Liver (tissue), 9 donors: ENCODE data around the gene TBL1X. TPM values are rescaled to one million over a fixed set of nuclear protein-coding genes. Genes with fewer than 3 reads are reported as not detected.

Experiments used
- DNase-seq: peaks from one replicate; pipeline ENCODE4 v3.0.0-alpha.2; 2017; ENCODE audit warnings: low spot score
- H3K27ac ChIP-seq, 2 donors: one replicate each; pipeline ENCODE4 v1.7.0; 2013; ENCODE audit warnings: inconsistent platforms in 2 of 2, low read length in 2 of 2, control low read depth in 1 of 2, low read depth in 1 of 2, mild to moderate bottlenecking in 1 of 2
- H3K27me3 ChIP-seq, 4 donors: one replicate each; pipeline versions ENCODE4 v1.6.1 to v1.7.0; 2013; ENCODE audit warnings: low read length in 3 of 4, inconsistent platforms in 1 of 4, mild to moderate bottlenecking in 1 of 4, moderate library complexity in 1 of 4; ENCODE audit not compliant: control insufficient read depth in 4 of 4, insufficient read depth in 4 of 4
- H3K36me3 ChIP-seq, 4 donors: one replicate each; pipeline versions ENCODE4 v1.6.1 to v1.7.0; 2013; ENCODE audit warnings: low read length in 3 of 4, mild to moderate bottlenecking in 3 of 4, low read depth in 1 of 4, moderate library complexity in 1 of 4; ENCODE audit not compliant: control insufficient read depth in 4 of 4, insufficient read depth in 3 of 4
- H3K4me1 ChIP-seq, 4 donors: one replicate each; pipeline versions ENCODE4 v1.6.1 to v1.7.0; 2013; ENCODE audit warnings: low read length in 3 of 4, mild to moderate bottlenecking in 3 of 4, moderate library complexity in 1 of 4; ENCODE audit not compliant: control insufficient read depth in 4 of 4, insufficient read depth in 4 of 4
- H3K4me3 ChIP-seq, 3 donors: one replicate each; pipeline versions ENCODE4 v1.6.1 to v1.7.0; 2013; ENCODE audit warnings: low read length in 3 of 3, control low read depth in 1 of 3, low read depth in 1 of 3, mild to moderate bottlenecking in 1 of 3
- H3K9ac ChIP-seq, 2 donors: one replicate each; pipeline ENCODE4 v1.7.0; 2013; ENCODE audit warnings: low read length in 2 of 2, mild to moderate bottlenecking in 2 of 2, moderate library complexity in 2 of 2, control low read depth in 1 of 2, low read depth in 1 of 2
- H3K9me3 ChIP-seq, 4 donors: one replicate each; pipeline versions ENCODE4 v1.6.1 to v1.7.0; 2013; ENCODE audit warnings: low read length in 3 of 4; ENCODE audit not compliant: control insufficient read depth in 4 of 4
- ATF3 ChIP-seq: IDR thresholded peaks from 2 replicates; pipeline ENCODE4 v1.6.1; 2016; ENCODE audit warnings: antibody characterized with exemption
- CTCF ChIP-seq: fragments of 150-350 bp; IDR thresholded peaks from 2 replicates; pipeline ENCODE4 v1.5.1; 2017; ENCODE audit warnings: improper control_type of control experiment, low read depth, low read length; ENCODE audit not compliant: missing input control
- EGR1 ChIP-seq, 2 donors: IDR thresholded peaks; 2 replicates each; pipeline ENCODE4 v1.6.1; 2016 to 2018; ENCODE audit warnings: antibody characterized with exemption in 2 of 2, low read depth in 2 of 2
- FOXA1 ChIP-seq: IDR thresholded peaks from 2 replicates; pipeline ENCODE4 v1.6.1; 2016; ENCODE audit warnings: antibody characterized with exemption
- FOXA2 ChIP-seq: IDR thresholded peaks from 2 replicates; pipeline ENCODE4 v1.6.1; 2016; ENCODE audit warnings: antibody characterized with exemption
- HNF4A ChIP-seq, 2 donors: conservative IDR thresholded peaks; 2 replicates each; pipeline ENCODE4 v1.6.1; 2016; ENCODE audit warnings: antibody characterized with exemption in 2 of 2, mild to moderate bottlenecking in 2 of 2
- HNF4G ChIP-seq: IDR thresholded peaks from 2 replicates; pipeline ENCODE4 v1.6.1; 2016; ENCODE audit warnings: antibody characterized with exemption
- JUND ChIP-seq, 2 donors: IDR thresholded peaks; 2 replicates each; pipeline ENCODE4 v1.6.1; 2016; ENCODE audit warnings: antibody characterized with exemption in 2 of 2
- NR2F2 ChIP-seq: IDR thresholded peaks from 2 replicates; pipeline ENCODE4 v1.6.1; 2016; ENCODE audit warnings: antibody characterized with exemption
- RAD21 ChIP-seq, 2 donors: IDR thresholded peaks; 2 replicates each; pipeline ENCODE4 v1.6.1; 2016; ENCODE audit warnings: antibody characterized with exemption in 2 of 2, mild to moderate bottlenecking in 2 of 2
- REST ChIP-seq: IDR thresholded peaks from 2 replicates; pipeline ENCODE4 v1.6.1; 2016; ENCODE audit warnings: antibody characterized with exemption, mild to moderate bottlenecking
- RXRA ChIP-seq, 2 donors: IDR thresholded peaks; 2 replicates each; pipeline ENCODE4 v1.6.1; 2017 to 2018; ENCODE audit warnings: antibody characterized with exemption in 2 of 2, mild to moderate bottlenecking in 1 of 2
- SP1 ChIP-seq: IDR thresholded peaks from 2 replicates; pipeline ENCODE4 v1.6.1; 2018; ENCODE audit warnings: antibody characterized with exemption, mild to moderate bottlenecking
- TAF1 ChIP-seq: conservative IDR thresholded peaks from 2 replicates; pipeline ENCODE4 v1.6.1; 2016; ENCODE audit warnings: antibody characterized with exemption, mild to moderate bottlenecking
- YY1 ChIP-seq: IDR thresholded peaks from 2 replicates; pipeline ENCODE4 v1.6.1; 2016; ENCODE audit warnings: antibody characterized with exemption, mild to moderate bottlenecking
- ZBTB33 ChIP-seq: IDR thresholded peaks from 2 replicates; pipeline ENCODE4 v1.6.1; 2016; ENCODE audit warnings: antibody characterized with exemption
- WGBS: extraction: QIAGEN DNeasy Blood & Tissue Kit; methylation state at CpG from one replicate; pipeline ENCODE4 v1.1.7; 2013; 5-methylcytosine and 5-hydroxymethylcytosine counted together
- polyA plus RNA-seq, 2 donors: library from polyadenylated mRNA; stranded (reverse) in 1 of 2; unstranded in 1 of 2; fragments of 200-250 nt in 1 of 2; fragments of >200 nt in 1 of 2; fragmentation: Nextera tagmentation in 1 of 2; extraction: Ambion mirVana in 1 of 2; gene quantifications; one replicate each; pipeline versions ENCODE4 v1.2.1 to v1.2.3, GENCODE V29; 2013 to 2015
- total RNA-seq, 2 donors: library from RNA; depleted of rRNA; stranded (reverse); fragments of >200 nt; gene quantifications; one replicate each; pipeline ENCODE4 v1.2.3, GENCODE V29; 2014
- donor health status: healthy.
- donor health status: healthy.
- donor health status: healthy.
- donor health status: healthy.
- donor health status: healthy.

Gene TBL1X
- total and polyA plus RNA-seq, 4 donors, result 11.2 to 15.1 (median 11.8) TPM

GRCh38 chrX:9569876-9570301 lies 105.0 kb downstream of the TBL1X start:
- DNase-seq, result no peak
- peaks cover 2 to 37% (median 30%) of the 10 kb centered on the region in 4 donors for H3K4me1 ChIP-seq

GRCh38 chrX:9573282-9574106 lies 108.6 kb downstream of the TBL1X start:
- TF ChIP-seq HNF4A (conservative IDR thresholded peaks at IDR 0.05) (peak; percentile 56 to 66), ATF3 (no peak), REST (no peak), RAD21 (IDR thresholded peaks at IDR 0.05) (peak in 1 of 2 donors; percentile 42), JUND (IDR thresholded peaks at IDR 0.05) (no peak), YY1 (no peak), TAF1 (no peak), HNF4G (no peak), RXRA (IDR thresholded peaks at IDR 0.05) (peak; percentile 72 to 83), SP1 (peak; percentile 28), FOXA1 (no peak), EGR1 (IDR thresholded peaks at IDR 0.05; ENCODE audit: low read depth in 2 of 2) (no peak), CTCF (no peak), ZBTB33 (no peak), FOXA2 (no peak)
- WGBS, result 53% methylated on average over 12 of the region's 12 CpGs
- Histone ChIP-seq H3K4me1 (peaks cover 2 to 20% (median 16%) of the 10 kb centered on the region in 4 donors), H3K9ac (no peak overlapping the region), H3K36me3 (no peaks in the 10 kb centered on the region), H3K27ac (peak overlapping the region; percentile 51 to 54), H3K27me3 (no peaks in the 10 kb centered on the region), H3K9me3 (no peaks in the 10 kb centered on the region), H3K4me3 (no peak overlapping the region)
- DNase-seq, result no peak

More at GRCh38 chrX:9569876-9570301, 105.0 kb downstream of the TBL1X start:
- Histone ChIP-seq H3K9me3 (no peaks in the 10 kb centered on the region), H3K27me3 (no peaks in the 10 kb centered on the region), H3K9ac (no peak overlapping the region), H3K36me3 (no peaks in the 10 kb centered on the region), H3K27ac (no peak overlapping the region), H3K4me3 (no peak overlapping the region)
- 77% methylated on average over 10 of the region's 10 CpGs for whole genome bisulfite sequencing
- no peak for TF ChIP-seq NR2F2
